Measurements from ENCODE around the gene CREG2.

CREG2 gene

GRCh38 chr2:101362316-101362715 is 25.0 kb downstream of the CREG2 start:
- H2AFZ ChIP-seq (ENCODE audit: low read depth): no peak overlapping the region
- H3K9ac ChIP-seq: no peak overlapping the region
- no peak overlapping the region for H3K4me2 ChIP-seq
- no peak overlapping the region for H3K27ac ChIP-seq
- H3K36me3 ChIP-seq (ENCODE audit: insufficient read depth): no peaks in the 10 kb centered on the region
- H3K4me1 ChIP-seq (ENCODE audit: low read depth, poor library complexity, severe bottlenecking): no peaks in the 10 kb centered on the region
- TF ChIP-seq CTCF (conservative IDR thresholded peaks at IDR 0.05; ENCODE audit: low read depth, low read length): no peak
- no peaks in the 10 kb centered on the region for H3K79me2 ChIP-seq (ENCODE audit: insufficient read depth, low read depth)
- H3K27me3 ChIP-seq (ENCODE audit: insufficient read depth, low read depth): no peaks in the 10 kb centered on the region
- no peaks in the 10 kb centered on the region for H4K20me1 ChIP-seq (ENCODE audit: insufficient read depth)
- no peak overlapping the region for H3K4me3 ChIP-seq (IDR thresholded peaks at IDR 0.05; ENCODE audit: insufficient read depth, low read depth, low read length)

GRCh38 chr2:101361522-101361921 is 25.8 kb downstream of the CREG2 start:
- Histone ChIP-seq H3K4me3 (IDR thresholded peaks at IDR 0.05; ENCODE audit: insufficient read depth, low read depth, low read length) (no peak overlapping the region), H3K79me2 (ENCODE audit: insufficient read depth, low read depth) (no peaks in the 10 kb centered on the region), H3K9ac (no peak overlapping the region), H3K27ac (no peak overlapping the region), H3K36me3 (ENCODE audit: insufficient read depth) (no peaks in the 10 kb centered on the region), H3K4me2 (no peak overlapping the region), H4K20me1 (ENCODE audit: insufficient read depth) (no peaks in the 10 kb centered on the region), H3K27me3 (ENCODE audit: insufficient read depth, low read depth) (no peaks in the 10 kb centered on the region), H3K4me1 (ENCODE audit: low read depth, poor library complexity, severe bottlenecking) (no peaks in the 10 kb centered on the region), H2AFZ (ENCODE audit: low read depth) (no peak overlapping the region)
- TF ChIP-seq CTCF (conservative IDR thresholded peaks at IDR 0.05; ENCODE audit: low read depth, low read length): no peak

GRCh38 chr2:101361121-101361520 is 26.2 kb downstream of the CREG2 start:
- Histone ChIP-seq H3K9ac (no peak overlapping the region), H3K27me3 (ENCODE audit: insufficient read depth, low read depth) (no peaks in the 10 kb centered on the region), H3K79me2 (ENCODE audit: insufficient read depth, low read depth) (no peaks in the 10 kb centered on the region), H2AFZ (ENCODE audit: low read depth) (no peak overlapping the region), H3K4me3 (IDR thresholded peaks at IDR 0.05; ENCODE audit: insufficient read depth, low read depth, low read length) (no peak overlapping the region), H3K4me1 (ENCODE audit: low read depth, poor library complexity, severe bottlenecking) (no peaks in the 10 kb centered on the region), H3K4me2 (no peak overlapping the region), H3K27ac (no peak overlapping the region), H3K36me3 (ENCODE audit: insufficient read depth) (no peaks in the 10 kb centered on the region), H4K20me1 (ENCODE audit: insufficient read depth) (no peaks in the 10 kb centered on the region)
- no peak for TF ChIP-seq CTCF (conservative IDR thresholded peaks at IDR 0.05; ENCODE audit: low read depth, low read length)

- Histone ChIP-seq H3K36me3 (ENCODE audit: insufficient read depth) (no peaks in the 10 kb centered on the region), H3K79me2 (ENCODE audit: insufficient read depth, low read depth) (no peaks in the 10 kb centered on the region), H3K4me3 (IDR thresholded peaks at IDR 0.05; ENCODE audit: insufficient read depth, low read depth, low read length) (no peak overlapping the region), H3K27ac (no peak overlapping the region), H3K4me2 (no peak overlapping the region), H3K4me1 (ENCODE audit: low read depth, poor library complexity, severe bottlenecking) (no peaks in the 10 kb centered on the region), H3K27me3 (ENCODE audit: insufficient read depth, low read depth) (no peaks in the 10 kb centered on the region), H3K9ac (no peak overlapping the region), H4K20me1 (ENCODE audit: insufficient read depth) (no peaks in the 10 kb centered on the region), H2AFZ (ENCODE audit: low read depth) (no peak overlapping the region)
- no peak for TF ChIP-seq CTCF (conservative IDR thresholded peaks at IDR 0.05; ENCODE audit: low read depth, low read length)
These were observed 27.1 kb downstream of the CREG2 start for GRCh38 chr2:101360232-101360631.
